T-helper 2 cell (primary cell): Measurements from ENCODE around the gene DTNA.
"Not testable (repeated sequence)": the region's sequence is repeated elsewhere in the genome, so short reads cannot be mapped to it uniquely, and the experiment has no call there.

Source experiments
- DNase-seq, 5 experiments: peaks; one replicate each; pipeline versions ENCODE4 v3.0.0 to v3.0.0-alpha.2; 2012 to 2022

DTNA gene

DNA sequence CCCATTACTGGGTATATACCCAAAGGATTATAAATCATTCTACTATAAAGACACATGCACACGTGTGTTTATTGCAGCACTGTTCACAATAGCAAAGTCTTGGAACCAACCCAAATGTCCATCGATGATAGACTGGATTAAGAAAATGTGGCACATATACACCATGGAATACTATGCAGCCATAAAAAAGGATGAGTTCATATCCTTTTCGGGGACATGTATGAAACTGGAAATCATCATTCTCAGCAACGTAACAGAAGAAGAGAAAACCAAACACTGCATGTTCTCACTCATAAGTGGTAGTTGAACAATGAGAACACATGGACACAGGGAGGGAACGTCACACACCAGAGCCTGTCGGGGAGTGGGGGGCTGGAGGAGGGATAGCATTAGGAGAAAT is 15.6 kb downstream of the DTNA start:
- not testable (repeated sequence) for DNase-seq

DNA sequence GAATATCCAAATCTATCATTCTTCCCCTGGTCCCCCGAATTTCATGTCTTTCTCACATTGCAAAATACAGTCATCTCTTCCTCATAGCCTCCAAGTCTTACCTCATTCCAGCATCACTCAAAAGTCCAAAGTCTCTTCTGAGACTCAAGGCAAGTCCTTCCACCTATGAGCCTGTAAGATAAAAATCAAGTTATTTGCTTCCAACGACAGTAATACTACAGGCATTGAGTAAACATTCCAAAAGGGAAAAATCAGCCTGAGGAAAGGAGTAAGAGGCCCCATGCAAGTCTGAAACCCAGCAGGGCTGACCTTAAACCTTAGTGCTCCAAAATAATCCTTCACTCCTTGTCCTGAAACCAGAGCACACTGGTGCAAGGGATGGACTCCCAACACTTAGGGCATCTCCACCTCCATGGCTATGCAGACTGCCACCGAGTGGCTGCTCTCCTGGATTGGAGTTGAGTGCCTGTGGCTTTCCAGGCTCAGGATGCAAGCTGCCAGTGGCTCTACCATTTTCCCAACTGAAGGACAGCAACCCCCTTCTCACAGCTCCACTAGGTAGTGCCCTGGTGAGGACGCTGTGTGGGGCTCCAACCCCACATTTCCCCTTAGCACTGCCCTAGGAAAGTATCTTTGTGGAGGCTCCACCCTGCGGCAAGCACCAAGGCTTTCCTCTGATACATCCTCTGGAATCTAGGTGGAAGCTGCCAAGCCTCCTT is 16.3 kb downstream of the DTNA start:
- DNase-seq = no peak

DNA sequence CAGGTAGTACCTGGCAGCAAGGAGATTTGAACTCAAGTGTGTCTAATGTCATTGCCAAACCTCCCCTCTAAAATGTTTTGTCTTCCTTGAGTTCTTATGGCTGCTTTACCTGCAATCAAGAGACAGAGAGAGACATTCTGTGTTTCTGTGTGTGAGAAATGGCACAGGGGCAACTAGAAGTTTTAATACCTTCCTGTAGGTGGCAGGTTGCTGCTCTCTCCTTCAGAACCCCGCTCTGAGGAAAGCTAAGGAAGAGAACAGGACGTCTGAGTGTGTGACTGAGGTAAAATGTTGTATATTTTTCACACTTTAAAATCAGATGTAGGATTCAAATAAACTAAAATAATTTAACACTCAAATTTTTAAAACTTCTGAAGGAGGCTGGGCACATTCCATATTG is 19.2 kb downstream of the DTNA start:
- DNase-seq = no peak

DNA sequence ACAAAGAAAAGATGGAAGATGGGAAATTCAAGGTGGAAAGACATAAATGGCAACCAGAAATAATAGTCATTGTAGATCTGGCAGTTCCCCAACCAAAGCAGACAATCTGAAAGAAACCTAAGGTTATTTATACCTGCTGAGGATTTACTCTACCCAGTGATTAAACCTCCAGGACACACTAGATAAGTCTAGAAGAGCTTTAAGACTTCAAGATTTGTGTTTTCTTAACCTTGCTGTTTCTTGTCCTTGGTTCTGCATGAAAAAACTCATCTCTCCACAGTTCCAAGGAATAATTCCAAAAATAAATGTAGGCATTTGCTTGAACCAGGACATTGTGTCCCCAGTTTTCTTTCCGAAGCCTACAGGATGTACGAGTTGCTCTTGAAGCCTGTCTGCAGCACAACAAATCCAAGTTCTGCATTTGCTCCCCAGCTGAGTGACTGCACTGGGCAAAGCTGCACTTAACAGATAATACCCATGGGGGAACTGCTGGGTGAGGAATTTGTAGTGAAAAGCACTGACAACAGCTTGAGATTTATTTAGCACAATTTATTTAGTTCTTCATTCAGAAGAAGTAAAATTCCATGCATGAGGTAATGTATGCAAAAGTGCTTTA is 19.8 kb downstream of the DTNA start:
- no peak for DNase-seq

DNA sequence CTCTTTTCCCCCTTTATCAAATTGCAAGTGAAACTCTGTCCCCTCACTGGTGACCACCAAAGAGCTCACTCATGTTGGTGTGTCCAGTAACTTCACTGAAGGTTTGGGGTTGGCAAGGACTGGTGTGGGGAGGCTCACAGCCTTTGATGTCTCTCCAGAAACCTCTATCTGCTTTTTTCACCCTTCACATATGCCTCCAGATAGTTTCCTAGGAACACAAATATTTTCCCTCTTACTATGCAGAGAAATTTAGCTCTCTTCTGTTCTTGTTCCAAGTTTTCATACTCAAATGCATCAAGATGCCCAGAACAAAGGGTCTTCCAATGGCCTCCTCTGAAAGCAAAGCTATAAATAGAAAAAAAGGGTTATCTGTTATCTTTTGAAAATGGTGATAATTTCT is 20.7 kb downstream of the DTNA start:
- DNase-seq = no peak

DNA sequence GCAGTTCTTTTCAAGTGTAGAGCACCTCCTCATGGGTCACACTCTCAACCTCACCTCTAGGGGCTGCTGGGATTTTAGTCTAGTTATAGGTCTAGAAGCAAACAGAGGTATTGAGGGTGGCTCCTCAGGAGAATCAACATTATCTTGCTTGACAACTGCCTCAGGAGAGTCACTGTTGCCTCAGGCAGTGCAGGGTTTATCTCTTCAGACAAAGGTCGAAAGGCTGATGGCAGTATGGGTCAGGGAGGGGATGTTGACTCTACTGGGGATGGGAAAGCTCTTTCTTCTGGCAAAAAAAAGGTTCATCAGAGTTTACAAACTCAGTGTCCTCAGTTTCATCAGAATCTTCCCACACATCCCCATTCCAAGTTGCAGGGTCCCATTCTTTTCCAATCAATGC is 24.0 kb downstream of the DTNA start:
- no peak for DNase-seq

DNA sequence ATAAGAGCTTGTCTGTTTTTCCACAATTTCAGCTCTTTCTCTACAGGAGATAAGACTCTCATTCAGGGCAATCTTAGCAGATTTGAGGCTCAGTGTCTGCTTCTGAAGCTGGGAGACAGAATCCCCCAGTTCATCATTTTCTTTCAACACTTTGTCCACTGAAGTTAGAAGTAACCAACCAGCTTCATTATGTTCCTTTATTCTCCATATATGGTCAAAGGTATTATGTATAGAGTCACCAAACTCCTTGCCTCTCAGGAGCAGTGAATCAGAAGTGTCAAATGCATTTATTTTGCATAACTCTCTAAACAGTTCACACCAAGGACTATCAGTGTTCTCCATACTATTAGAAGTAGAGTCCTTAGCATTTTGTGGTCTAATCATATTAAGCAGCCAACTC is 24.4 kb downstream of the DTNA start:
- not testable (repeated sequence) for DNase-seq

DNA sequence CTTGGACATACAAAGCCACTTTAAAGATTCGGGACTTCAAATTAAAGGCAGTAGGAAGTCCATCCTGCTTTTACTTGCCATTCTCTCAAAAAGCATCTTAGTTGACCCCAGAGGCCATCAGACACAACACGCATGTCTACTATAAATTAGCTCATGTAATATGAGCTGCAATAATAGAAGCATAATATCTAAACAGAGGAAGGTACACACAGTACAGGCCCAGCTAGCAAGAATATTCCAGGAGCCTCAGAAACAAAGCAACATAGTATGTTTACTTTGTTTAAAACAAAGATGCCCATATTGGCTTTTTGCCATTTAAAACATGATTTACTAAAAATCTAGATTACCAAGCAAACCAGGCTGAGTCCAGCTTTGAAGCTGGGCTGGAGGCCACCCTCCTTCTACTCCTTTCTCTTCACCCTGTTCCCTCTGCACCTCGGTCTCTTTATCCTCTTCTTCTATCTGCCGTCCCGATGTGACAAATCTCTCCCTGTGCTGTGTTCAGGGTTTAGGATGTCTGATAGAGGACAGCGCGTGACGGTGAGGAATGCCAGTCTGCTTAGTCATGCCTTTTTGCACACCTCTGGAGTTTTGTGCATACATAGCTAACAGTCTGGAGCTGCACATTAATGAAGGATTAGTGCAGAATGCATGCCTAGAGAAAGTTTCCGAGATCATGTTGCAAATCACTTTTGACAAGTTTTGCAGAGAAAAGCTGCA is 28.2 kb downstream of the DTNA start:
- no peak for DNase-seq

DNA sequence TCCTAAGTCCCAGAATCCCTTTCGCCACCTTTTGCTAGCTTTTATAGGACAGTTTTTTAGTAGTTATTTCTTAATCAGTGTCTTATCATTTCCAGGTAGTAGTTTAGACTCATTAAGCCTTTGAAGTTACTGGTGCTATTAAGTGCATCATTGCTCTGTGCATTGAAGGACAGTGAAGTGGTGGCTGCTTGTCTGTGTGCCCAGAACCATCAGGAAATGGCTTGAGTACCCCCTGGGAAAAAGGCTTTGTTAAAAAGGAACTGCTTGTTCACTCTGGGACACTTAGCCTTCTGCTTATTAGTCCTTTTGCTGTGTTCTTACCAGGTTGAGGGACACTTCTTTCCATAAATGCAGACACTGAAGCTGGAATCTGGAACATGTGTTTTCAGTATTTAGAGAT is 30.0 kb downstream of the DTNA start:
- DNase-seq = no peak

DNA sequence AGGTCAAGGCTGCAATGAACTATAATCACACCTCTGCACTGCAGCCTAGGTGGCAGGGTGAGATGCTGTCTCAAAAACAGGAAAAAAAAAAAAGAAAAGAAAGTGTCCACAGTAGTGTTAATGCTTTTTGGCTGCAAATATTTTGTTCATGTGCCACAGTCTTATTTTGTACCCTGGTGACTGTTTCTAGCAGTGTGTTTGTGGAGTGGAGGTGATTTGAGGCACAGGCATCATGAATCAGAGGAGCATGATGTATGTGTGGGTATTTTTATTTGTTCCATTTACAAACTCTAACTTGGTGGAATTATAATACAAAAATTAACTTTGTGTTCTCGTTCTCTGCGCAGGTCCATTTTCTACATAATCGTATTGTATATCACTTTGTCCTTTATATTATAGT is 30.6 kb downstream of the DTNA start:
- no peak for DNase-seq

DNA sequence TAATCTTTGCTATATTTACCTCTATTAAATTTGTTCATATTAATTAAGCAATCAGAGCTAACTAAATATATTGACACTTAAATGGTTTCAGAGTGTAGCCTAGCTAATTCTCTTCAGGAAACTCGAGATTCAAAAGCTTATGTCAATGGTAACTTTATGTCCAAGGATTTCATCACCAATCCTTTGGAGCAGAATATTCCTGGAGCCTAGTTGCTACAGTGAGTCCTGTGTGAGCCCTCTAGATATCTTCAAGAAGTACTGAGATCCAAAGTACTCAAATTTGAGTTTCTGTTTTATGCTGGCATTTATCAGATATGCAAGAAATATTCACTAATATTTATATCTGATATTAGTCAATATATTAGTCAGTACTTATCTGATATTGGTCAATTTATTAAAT is 31.3 kb downstream of the DTNA start:
- DNase-seq = no peak

DNA sequence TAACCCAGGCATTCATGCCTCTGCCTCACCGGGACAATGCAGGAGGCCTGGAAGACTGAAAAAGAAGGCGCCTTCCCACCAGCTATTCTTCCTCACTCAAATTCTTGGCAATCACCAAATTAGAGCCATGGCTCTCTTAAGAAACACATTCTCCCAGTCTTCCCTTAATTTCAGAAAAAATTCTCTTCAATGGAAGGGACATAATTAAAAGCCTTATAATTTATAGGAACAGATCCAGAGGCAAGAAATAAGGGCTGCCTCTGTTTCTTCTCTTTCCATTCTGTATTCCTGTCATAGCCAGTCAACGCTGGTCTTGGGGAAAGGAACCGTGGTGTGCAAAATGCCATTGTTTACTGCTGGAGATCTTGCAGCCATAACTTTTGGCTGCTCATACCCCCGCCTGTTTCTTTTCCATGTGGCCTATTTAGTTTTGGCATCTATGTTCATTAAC is 32.8 kb downstream of the DTNA start:
- DNase-seq = no peak

DNA sequence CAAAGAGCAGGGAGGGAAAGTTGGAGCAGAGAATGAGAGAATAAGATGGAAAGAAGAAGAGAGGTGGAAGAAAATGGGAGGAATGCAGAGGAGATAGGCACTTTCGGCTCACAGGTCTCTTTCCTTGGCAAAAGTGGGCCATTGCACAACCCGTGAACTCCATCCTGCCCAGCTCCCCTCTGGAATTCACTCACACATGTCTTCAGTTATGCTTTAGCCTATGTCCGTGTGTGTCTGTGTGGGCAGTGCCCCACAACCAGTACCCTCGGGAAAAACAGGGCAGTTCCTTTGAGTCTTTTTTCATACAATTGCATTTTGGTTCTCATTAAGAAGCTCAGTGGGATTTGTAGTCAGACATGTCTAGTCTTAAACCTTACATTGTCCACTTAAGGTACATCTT is 34.5 kb downstream of the DTNA start:
- no peak for DNase-seq

DNA sequence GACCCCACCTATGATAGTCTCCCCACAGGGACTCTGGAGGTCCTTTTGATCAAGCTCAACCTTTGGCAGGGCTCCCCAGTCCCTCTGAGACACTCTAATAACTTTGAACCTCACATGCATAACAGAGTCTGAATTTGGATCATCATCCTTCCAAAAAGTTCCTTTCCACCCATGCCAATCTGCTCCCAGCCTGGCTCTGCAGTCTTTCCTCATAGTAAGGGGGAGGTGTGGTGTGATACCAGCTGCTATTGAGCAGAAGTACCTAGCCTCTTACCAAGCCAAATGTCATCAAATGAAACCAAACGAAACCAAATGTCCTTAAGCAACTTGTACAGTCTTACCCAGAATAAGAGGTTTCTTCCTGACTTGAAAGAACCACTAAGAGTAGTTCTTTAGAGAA is 36.5 kb downstream of the DTNA start:
- no peak for DNase-seq

DNA sequence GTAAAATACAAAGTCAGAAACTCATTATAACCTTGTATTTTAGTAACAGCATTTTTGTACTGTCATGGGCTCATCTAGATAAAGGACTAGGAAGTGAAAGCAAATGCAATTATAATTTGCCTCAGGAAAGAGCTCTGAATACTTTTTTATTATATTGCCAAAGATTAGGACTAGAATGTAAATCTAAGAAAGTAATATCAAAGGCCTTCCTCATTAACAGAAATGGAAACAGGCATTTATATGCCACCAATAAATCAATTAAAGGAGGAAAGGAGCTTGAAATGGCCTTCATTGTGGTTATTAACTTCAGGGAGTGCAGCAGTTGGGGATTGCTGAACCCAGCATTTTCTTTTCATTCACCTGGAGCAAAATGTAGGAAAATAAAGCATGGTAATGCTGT is 39.6 kb downstream of the DTNA start:
- no peak for DNase-seq

DNA sequence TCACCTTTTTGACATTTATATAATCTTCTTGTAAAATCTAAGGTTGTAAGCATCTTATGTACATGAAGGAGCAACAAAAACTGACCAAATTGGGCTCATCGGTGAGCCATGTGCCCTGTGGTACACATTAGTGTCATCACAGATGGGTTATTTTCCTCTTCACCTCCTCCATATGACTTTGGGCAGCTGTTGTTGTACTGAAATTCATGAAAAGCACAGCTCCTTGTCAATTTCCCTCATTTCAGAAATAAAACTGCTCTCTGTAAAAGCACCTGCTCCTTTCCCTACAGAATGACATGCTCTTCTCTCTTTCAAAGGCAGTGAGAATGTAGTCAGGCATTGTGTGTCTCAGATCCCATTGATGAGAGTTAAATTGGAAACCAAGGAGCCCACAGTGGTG is 42.0 kb downstream of the DTNA start:
- no peak for DNase-seq

DNA sequence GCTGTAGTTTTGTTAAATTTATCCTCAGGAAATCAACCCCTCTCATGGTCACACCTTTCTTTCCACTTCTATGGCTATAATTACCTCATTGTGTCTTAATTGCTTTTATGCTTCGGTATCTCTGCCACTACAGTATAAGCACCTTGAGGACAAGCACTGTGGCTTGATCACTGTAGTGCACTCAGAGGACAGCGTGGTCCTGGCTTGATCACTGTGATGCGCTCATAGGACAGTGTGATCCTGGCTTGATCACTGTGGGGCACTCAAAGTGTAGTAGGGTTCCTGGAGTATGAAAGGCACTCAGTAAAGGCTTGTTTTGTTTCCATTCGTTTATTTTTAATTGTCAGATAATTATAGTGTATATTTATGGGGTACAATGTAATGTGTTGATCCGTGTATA is 44.2 kb downstream of the DTNA start:
- no peak for DNase-seq

DNA sequence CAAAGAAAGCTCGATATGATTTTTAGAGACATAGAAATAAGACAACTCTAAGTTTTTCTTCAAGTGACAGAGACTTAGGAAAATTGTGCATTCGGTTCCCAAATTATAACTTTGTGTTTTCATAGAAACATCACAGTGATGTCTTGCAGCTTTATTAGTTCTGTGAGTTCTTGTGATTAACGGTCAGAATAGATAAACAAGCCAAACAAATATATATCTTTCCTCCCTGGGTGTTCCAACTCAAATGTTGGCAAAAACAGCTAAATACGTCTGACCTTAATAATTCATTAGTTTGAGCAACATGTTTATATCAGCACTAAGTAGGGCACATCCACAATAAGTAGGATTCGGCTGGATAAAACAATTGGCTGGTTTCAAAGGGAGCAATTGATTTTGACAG is 47.6 kb downstream of the DTNA start:
- no peak for DNase-seq

DNA sequence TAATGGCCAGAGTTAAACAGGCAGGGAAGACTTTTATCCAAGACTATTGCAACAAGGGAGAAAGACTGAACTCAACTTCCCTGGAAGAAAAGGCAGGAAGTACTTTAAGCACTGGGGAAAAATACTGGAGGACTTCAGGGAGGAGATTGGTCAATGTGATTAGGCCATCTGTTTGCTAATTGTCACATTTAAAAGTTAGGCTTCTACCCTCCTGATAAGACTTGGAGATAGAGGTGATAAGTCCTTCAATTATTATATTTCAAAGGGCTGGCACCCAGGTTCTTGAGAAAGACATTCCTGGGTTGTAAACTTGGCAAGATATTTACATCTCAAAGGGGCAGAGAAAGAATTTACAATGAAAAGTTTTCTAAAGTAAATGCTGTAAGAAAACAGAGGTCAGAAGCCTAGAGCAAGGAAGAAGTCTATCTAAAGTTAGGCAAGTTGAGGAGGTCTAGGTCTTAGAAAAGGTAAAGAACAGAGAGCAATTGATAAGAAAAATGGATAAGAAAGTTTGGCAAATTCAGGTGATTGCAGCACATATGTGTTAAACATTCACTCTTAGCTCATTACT is 48.4 kb downstream of the DTNA start:
- no peak for DNase-seq

DNA sequence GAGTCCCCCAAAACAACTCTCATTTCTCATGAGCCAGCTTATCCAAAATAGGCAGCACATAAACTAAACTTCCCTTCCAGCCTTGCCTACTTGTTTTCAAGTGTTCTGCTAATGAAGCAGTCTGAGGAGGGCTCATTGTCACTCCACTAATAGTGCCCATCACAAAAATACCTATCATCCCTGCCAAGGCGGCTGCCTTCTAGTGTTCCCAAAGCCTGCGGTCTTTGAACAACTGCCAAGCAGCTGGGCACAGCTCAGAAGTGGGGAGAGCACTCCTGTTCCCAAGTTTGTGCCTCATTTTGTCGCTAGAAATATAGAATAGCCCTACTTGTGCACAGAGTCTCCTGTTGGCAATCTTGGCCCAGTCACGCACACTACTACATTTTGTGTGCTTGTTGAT is 50.3 kb downstream of the DTNA start:
- no peak for DNase-seq

DNA sequence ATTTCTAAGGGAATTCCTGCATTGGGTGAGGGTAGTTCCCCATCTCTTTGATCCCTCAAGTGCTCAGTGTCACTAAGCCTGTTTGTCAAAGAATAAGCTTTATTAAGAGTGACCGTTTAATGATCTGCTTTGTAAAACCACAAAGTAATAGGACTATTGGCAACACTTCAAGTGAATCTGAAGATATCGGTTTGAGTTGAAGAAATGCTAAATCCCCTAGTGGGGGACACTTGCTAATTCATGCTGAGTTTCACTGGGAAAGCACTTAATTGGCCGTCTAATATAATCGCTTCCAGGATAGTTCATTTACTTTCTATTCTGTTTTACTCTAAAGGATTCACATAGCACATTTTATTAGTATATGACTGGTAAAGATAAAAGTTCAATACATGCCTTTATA is 54.4 kb downstream of the DTNA start:
- DNase-seq = no peak

DNA sequence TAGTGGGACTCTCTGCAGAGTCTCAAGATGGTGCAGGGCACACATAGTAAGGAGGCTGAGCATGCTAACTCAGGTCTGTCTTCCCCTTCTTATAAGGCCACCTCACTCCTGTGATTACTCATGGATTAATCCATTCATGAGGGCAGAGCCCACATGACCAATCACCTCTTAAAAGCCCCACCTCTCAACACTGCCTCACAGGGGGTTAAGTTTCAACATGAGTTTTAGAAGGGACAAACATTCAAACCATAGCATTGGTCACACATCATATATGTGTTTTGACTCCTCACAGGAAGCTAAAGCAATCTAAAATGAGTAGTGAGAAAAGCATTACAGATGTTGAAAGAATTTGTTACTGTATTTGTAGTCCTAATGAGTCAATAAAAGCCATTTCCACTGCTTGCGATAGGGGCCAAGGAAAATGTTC is 57.5 kb downstream of the DTNA start:
- DNase-seq = no peak

DNA sequence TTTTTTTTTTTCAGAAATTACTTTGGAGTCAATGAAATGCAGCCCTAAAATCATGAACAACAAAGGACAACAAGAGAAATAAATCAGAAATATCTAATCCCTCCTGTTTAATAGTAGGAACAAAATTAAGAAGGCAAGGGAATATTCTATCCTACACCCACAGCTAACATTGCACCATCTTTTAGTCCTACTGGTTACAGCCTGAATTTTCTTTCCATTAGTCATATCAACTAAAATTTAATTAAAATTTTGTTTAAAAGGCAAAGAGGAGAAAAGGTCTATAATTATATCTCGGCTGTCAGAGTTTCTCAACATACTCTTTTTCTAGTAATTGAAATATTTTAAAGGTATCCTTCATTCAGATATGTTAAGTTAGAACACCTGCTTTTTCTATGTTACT is 61.9 kb downstream of the DTNA start:
- no peak for DNase-seq

DNA sequence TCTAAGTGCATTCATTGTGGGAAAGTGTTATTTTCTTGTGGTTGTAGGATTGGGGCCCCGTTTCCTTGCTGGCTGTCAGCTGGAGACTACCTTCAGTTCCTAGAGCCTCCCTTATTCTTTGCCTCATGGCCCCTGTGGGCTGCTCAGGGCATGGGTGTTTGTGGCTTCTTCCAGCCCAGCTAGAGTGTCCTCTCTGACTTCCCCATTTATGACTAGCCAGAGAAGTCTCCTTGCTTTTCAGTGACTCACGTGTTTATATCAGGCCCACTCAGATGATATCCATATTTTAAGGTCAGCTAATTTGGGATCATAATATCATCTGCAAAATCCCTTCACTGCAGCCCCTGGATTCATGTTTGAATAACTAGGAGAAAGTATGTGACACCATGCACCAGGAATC is 62.8 kb downstream of the DTNA start:
- no peak for DNase-seq
